ENCODE measurements around the gene ANKFN1. TPM values are rescaled to one million over a fixed set of nuclear protein-coding genes. Genes with fewer than 3 reads are reported as not detected.

ANKFN1 gene
- total and polyA plus RNA-seq, 10 of the 15 experiments (the other 5 are each of a cell fraction or from before 2014, with no cell fraction given), result 0.19 TPM; not detected in 9

DNA sequence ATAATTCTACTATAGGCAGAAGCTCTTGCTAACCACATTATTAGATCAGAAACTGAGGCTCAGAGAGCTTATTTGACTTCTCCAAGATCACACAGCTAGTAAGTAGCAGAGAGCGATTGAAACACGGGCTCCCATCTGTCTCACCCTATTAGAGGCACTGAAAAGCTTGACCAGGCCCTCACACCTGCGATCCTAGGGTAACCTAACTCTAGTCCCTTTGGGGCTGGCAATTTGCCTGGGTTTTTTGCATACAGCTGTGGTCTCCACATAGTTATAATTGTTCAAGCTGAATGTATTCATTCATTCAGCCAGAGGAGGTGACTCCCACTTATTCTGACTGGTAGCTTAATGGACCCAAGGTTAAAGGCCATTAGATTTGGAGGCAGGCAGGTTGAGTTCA is 121.2 kb downstream of the ANKFN1 start:
- BruUV-seq (replicated peaks), result no TSS peak
- Histone ChIP-seq H4K20me1 (ENCODE audit: control insufficient read depth, insufficient read depth) (no peaks in the 10 kb centered on the region), H3K4me3 (no peak overlapping the region), H3K9me3 (replicated peaks; ENCODE audit: control insufficient read depth, insufficient read depth, low read length) (no peaks in the 10 kb centered on the region), H2AFZ (ENCODE audit: control insufficient read depth, low read depth, low read length) (no peak overlapping the region), H3K27ac (ENCODE audit: control insufficient read depth, insufficient read depth) (no peak overlapping the region), H3K36me3 (ENCODE audit: control insufficient read depth in 2 of 2, insufficient read depth in 2 of 2, low read length in 1 of 2) (no peaks in the 10 kb centered on the region), H3K4me2 (ENCODE audit: control insufficient read depth, insufficient read depth) (no peak overlapping the region), H3K9ac (ENCODE audit: control insufficient read depth, insufficient read depth, low read length) (no peak overlapping the region), H3K27me3 (replicated peaks in 1 of 2; ENCODE audit: control insufficient read depth in 2 of 2, insufficient read depth in 2 of 2, low read length in 1 of 2) (no peaks in the 10 kb centered on the region), H3K4me1 (ENCODE audit: control insufficient read depth, insufficient read depth, low read length) (no peaks in the 10 kb centered on the region), H3K79me2 (ENCODE audit: control insufficient read depth, insufficient read depth, low read length) (no peaks in the 10 kb centered on the region)
- SMC1A ChIA-PET (ENCODE audit: uncharacterized antibody, unreplicated experiment), result no interaction called here
- CTCF ChIA-PET, result no interaction called here
- intact Hi-C loops (cut with micrococcal nuclease; ENCODE audit: unreplicated experiment), result no loop called here
- no peak for FAIRE-seq
- RAD21 ChIA-PET (ENCODE audit: unreplicated experiment), result no interaction called here
- POLR2A ChIA-PET, result no interaction called here
- in situ Hi-C loops (cut with MboI), result no loop called here
- no peak for ATAC-seq
- WGBS (ENCODE audit: insufficient coverage, insufficient replicate concordance, low lambda C conversion rate, missing lambda C conversion rate), result 0% methylated on average over 3 of the region's 3 CpGs
- no peak for DNase-seq (ENCODE audit: low read depth, low spot score)
- TF ChIP-seq CEBPZ (IDR thresholded peaks at IDR 0.05; ENCODE audit: low read depth, low read length) (no peak), ZNF207 (IDR thresholded peaks at IDR 0.05; ENCODE audit: borderline replicate concordance) (no peak), SUZ12 (IDR thresholded peaks at IDR 0.05; ENCODE audit: unreplicated experiment) (no peak), SMARCA5 (IDR thresholded peaks at IDR 0.05) (no peak), LARP7 (IDR thresholded peaks at IDR 0.05) (no peak), PRDM15 (CRISPR knock-in tag; IDR thresholded peaks at IDR 0.05) (no peak), ELK1 (IDR thresholded peaks at IDR 0.05; ENCODE audit: low read depth, low read length) (no peak), ZNF274 (IDR thresholded peaks at IDR 0.05; ENCODE audit: insufficient read depth, insufficient read length) (no peak), NFXL1 (IDR thresholded peaks at IDR 0.05; ENCODE audit: borderline replicate concordance) (no peak), ZBED1 (IDR thresholded peaks at IDR 0.05; ENCODE audit: borderline replicate concordance) (no peak), TCF7 (IDR thresholded peaks at IDR 0.05; ENCODE audit: borderline replicate concordance) (no peak), FOXM1 (IDR thresholded peaks at IDR 0.05; ENCODE audit: low read depth, low read length) (no peak)
- TF ChIP-seq, protein P1, sequence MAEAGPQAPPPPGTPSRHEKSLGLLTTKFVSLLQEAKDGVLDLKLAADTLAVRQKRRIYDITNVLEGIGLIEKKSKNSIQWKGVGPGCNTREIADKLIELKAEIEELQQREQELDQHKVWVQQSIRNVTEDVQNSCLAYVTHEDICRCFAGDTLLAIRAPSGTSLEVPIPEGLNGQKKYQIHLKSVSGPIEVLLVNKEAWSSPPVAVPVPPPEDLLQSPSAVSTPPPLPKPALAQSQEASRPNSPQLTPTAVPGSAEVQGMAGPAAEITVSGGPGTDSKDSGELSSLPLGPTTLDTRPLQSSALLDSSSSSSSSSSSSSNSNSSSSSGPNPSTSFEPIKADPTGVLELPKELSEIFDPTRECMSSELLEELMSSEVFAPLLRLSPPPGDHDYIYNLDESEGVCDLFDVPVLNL (IDR thresholded peaks at IDR 0.05; ENCODE audit: low read depth, low read length), result no peak
- TF ChIP-seq, protein P2, sequence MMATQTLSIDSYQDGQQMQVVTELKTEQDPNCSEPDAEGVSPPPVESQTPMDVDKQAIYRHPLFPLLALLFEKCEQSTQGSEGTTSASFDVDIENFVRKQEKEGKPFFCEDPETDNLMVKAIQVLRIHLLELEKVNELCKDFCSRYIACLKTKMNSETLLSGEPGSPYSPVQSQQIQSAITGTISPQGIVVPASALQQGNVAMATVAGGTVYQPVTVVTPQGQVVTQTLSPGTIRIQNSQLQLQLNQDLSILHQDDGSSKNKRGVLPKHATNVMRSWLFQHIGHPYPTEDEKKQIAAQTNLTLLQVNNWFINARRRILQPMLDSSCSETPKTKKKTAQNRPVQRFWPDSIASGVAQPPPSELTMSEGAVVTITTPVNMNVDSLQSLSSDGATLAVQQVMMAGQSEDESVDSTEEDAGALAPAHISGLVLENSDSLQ (IDR thresholded peaks at IDR 0.05), result no peak
